ENCODE data around the gene TIMM10. TPM values are rescaled to one million over a fixed set of nuclear protein-coding genes. Genes with fewer than 3 reads are reported as not detected.

TIMM10 gene
- total RNA-seq, 1 donor from 2014 or later: 35.3 TPM

- H3K4me3 ChIP-seq: peak overlapping the region; percentile 98
- no peaks in the 10 kb centered on the region for H3K36me3 ChIP-seq
- intact Hi-C loops (cut with DNase I): loop anchor here (5.0 kb wide), 1 partner anchor 75 kb away; no protein-coding TSS in a partner anchor
- no peaks in the 10 kb centered on the region for H3K27me3 ChIP-seq (ENCODE audit: low read depth)
- no peaks in the 10 kb centered on the region for H3K9me3 ChIP-seq
- H3K4me1 ChIP-seq: peaks cover 35% of the 10 kb centered on the region
- H3K27ac ChIP-seq: peak overlapping the region; percentile 87
- ATAC-seq (peak in 1 of 2 donors; percentile 6), DNase-seq (no peak)
- TF ChIP-seq CTCF (IDR thresholded peaks at IDR 0.05): no peak
Observed at GRCh38 chr11:57566905-57567514, 36.5 kb upstream of the TIMM10 start.

GRCh38 chr11:57566005-57566904, 35.7 kb upstream of the TIMM10 start:
- no peaks in the 10 kb centered on the region for H3K27me3 ChIP-seq (ENCODE audit: low read depth)
- peak; percentile 55 to 74 for ATAC-seq
- intact Hi-C loops (cut with DNase I): loop anchor here (5.0 kb wide), 1 partner anchor 76 kb away; no protein-coding TSS in a partner anchor
- peak overlapping the region; percentile 87 for H3K27ac ChIP-seq
- no peaks in the 10 kb centered on the region for H3K36me3 ChIP-seq
- no peak for DNase-seq
- no peak for TF ChIP-seq CTCF (IDR thresholded peaks at IDR 0.05)
- H3K9me3 ChIP-seq: no peaks in the 10 kb centered on the region
- H3K4me1 ChIP-seq: peaks cover 42% of the 10 kb centered on the region
- peak overlapping the region; percentile 98 for H3K4me3 ChIP-seq

GRCh38 chr11:57562596-57562995, 32.0 kb upstream of the TIMM10 start:
- Histone ChIP-seq H3K4me1 (peaks cover 28% of the 10 kb centered on the region), H3K36me3 (peaks cover 28% of the 10 kb centered on the region), H3K9me3 (no peaks in the 10 kb centered on the region), H3K27me3 (ENCODE audit: low read depth) (no peaks in the 10 kb centered on the region), H3K4me3 (no peak overlapping the region), H3K27ac (no peak overlapping the region)
- intact Hi-C loops (cut with DNase I): no loop called here
- ATAC-seq (no peak), DNase-seq (no peak)
- no peak for TF ChIP-seq CTCF (IDR thresholded peaks at IDR 0.05)

- no peak overlapping the region for H3K4me3 ChIP-seq
- H3K27ac ChIP-seq: no peak overlapping the region
- no peaks in the 10 kb centered on the region for H3K27me3 ChIP-seq (ENCODE audit: low read depth)
- no peak for ATAC-seq
- H3K36me3 ChIP-seq: peaks cover 52% of the 10 kb centered on the region
- H3K9me3 ChIP-seq: no peaks in the 10 kb centered on the region
- intact Hi-C loops (cut with DNase I): no loop called here
- H3K4me1 ChIP-seq: peaks cover 13% of the 10 kb centered on the region
- TF ChIP-seq CTCF (IDR thresholded peaks at IDR 0.05): no peak
- DNase-seq: no peak
Observed at GRCh38 chr11:57560146-57560545, 29.6 kb upstream of the TIMM10 start.

- peaks cover 93% of the 10 kb centered on the region for H3K36me3 ChIP-seq
- peak in 1 of 2 donors; percentile 17 for ATAC-seq
Observed at GRCh38 chr11:57556041-57556440, 25.5 kb upstream of the TIMM10 start.

More at GRCh38 chr11:57556041-57556440, 25.5 kb upstream of the TIMM10 start:
- TF ChIP-seq CTCF (IDR thresholded peaks at IDR 0.05): no peak
- Histone ChIP-seq H3K4me1 (no peaks in the 10 kb centered on the region), H3K27ac (no peak overlapping the region), H3K27me3 (ENCODE audit: low read depth) (no peaks in the 10 kb centered on the region), H3K4me3 (no peak overlapping the region), H3K9me3 (no peaks in the 10 kb centered on the region)
- intact Hi-C loops (cut with DNase I): no loop called here
- DNase-seq: no peak
